OCI-LY3 (cell line): ENCODE results near the gene ATP5PB.

ENCODE experiments used
- H2AFZ ChIP-seq: fragments of 200-600, 300-600 bp; shearing (Covaris generic); 2 replicates; pipeline ENCODE4 v1.6.0; 2014; ENCODE audit warnings: antibody characterized with exemption, low read depth, low read length
- H3K27ac ChIP-seq: fragments of 200-600, 300-600 bp; sonication (generic); 2 replicates; pipeline ENCODE4 v1.5.1; 2014; ENCODE audit warnings: mild to moderate bottlenecking, low read length, moderate library complexity, mixed read lengths
- H3K27me3 ChIP-seq: fragments of 200-600, 300-600 bp; sonication (generic); 2 replicates; pipeline ENCODE4 v1.6.1; 2014; ENCODE audit warnings: low read depth, low read length, mixed read lengths
- H3K36me3 ChIP-seq: fragments of 200-600, 300-600 bp; sonication (generic); replicated peaks from 2 replicates; pipeline ENCODE3; 2014; ENCODE audit warnings: low read depth, low read length, mixed read lengths
- H3K4me1 ChIP-seq: fragments of 300-600, 200-600 bp; sonication (generic); 2 replicates; pipeline ENCODE4 v1.6.1; 2014; ENCODE audit warnings: low read length, mixed read lengths
- H3K4me2 ChIP-seq: fragments of 200-600, 300-600 bp; sonication (generic); 2 replicates; pipeline ENCODE4 v1.6.1; 2014; ENCODE audit warnings: low read length, mixed read lengths
- H3K4me3 ChIP-seq: fragments of 300-600, 200-600 bp; sonication (generic); 2 replicates; pipeline ENCODE4 v1.5.1; 2014; ENCODE audit warnings: antibody characterized with exemption, mild to moderate bottlenecking, low read length, moderate library complexity
- H3K79me2 ChIP-seq: fragments of 300-600, 200-600 bp; shearing (Covaris generic); 2 replicates; pipeline ENCODE4 v1.6.1; 2014; ENCODE audit warnings: mild to moderate bottlenecking, low read length, mixed read lengths
- H3K9ac ChIP-seq: fragments of 300-600, 200-600 bp; shearing (Covaris generic); 2 replicates; pipeline ENCODE4 v1.6.0; 2014; ENCODE audit warnings: mild to moderate bottlenecking, low read length, moderate library complexity
- H3K9me3 ChIP-seq: fragments of 200-600, 300-600 bp; shearing (Covaris generic); 2 replicates; pipeline ENCODE4 v1.6.1; 2014; ENCODE audit warnings: low read length, mixed read lengths; ENCODE audit not compliant: insufficient read depth
- H4K20me1 ChIP-seq: fragments of 200-600, 300-600 bp; sonication (generic); 2 replicates; pipeline ENCODE4 v1.6.1; 2016; ENCODE audit warnings: low read length, mixed read lengths; ENCODE audit not compliant: insufficient read depth
- CTCF ChIP-seq: fragments of 200-600, 300-600 bp; sonication (generic); IDR thresholded peaks from 2 replicates; pipeline ENCODE4 v1.5.1; 2014; ENCODE audit warnings: antibody characterized with exemption, low read length, low read depth
- EZH2phosphoT487 ChIP-seq: fragments of 200-600 bp; shearing (Covaris generic); IDR thresholded peaks from 2 replicates; pipeline ENCODE4 v1.6.1; 2018; ENCODE audit warnings: antibody characterized with exemption, mixed run types, low read depth

The ATP5PB gene

GRCh38 chr1:111453706-111454105, 4.4 kb downstream of the ATP5PB start:
- H3K36me3 ChIP-seq, result peaks cover 24% of the 10 kb centered on the region
- H3K4me1 ChIP-seq, result peaks cover 36% of the 10 kb centered on the region
- H3K9me3 ChIP-seq, result no peaks in the 10 kb centered on the region
- peaks cover 62% of the 10 kb centered on the region for H3K79me2 ChIP-seq
- TF ChIP-seq EZH2phosphoT487 (no peak), CTCF (no peak)
- H3K27me3 ChIP-seq, result no peaks in the 10 kb centered on the region
- no peak overlapping the region for H3K27ac ChIP-seq
- 0 out of 2 replicates have a peak, but pooled peaks cover 3% of the 10 kb centered on the region for H4K20me1 ChIP-seq
- H3K4me2 ChIP-seq, result no peak overlapping the region
- H2AFZ ChIP-seq, result no peak overlapping the region
- no peak overlapping the region for H3K9ac ChIP-seq
- H3K4me3 ChIP-seq, result no peak overlapping the region

- Histone ChIP-seq H3K4me1 (peaks cover 35% of the 10 kb centered on the region), H2AFZ (no peak overlapping the region), H3K4me3 (peak overlapping the region; percentile 29; the same call in 1 of the 2 replicates), H3K79me2 (peaks cover 48% of the 10 kb centered on the region), H3K9ac (peak overlapping the region; percentile 5; the same call in 1 of the 2 replicates), H4K20me1 (0 out of 2 replicates have a peak, but pooled peaks cover 3% of the 10 kb centered on the region), H3K27me3 (no peaks in the 10 kb centered on the region), H3K4me2 (peak overlapping the region; percentile 54), H3K27ac (peak overlapping the region; percentile 47), H3K9me3 (no peaks in the 10 kb centered on the region), H3K36me3 (peaks cover 30% of the 10 kb centered on the region)
- TF ChIP-seq EZH2phosphoT487 (no peak), CTCF (no peak)
Observed at GRCh38 chr1:111454859-111455641, 5.8 kb downstream of the ATP5PB start.

GRCh38 chr1:111455642-111456031, 6.4 kb downstream of the ATP5PB start:
- Histone ChIP-seq H3K4me2 (peak overlapping the region; percentile 54), H3K9ac (no peak overlapping the region), H3K27me3 (no peaks in the 10 kb centered on the region), H3K27ac (peak overlapping the region; percentile 47), H3K4me1 (peaks cover 30% of the 10 kb centered on the region), H4K20me1 (0 out of 2 replicates have a peak, but pooled peaks cover 3% of the 10 kb centered on the region), H3K79me2 (peaks cover 42% of the 10 kb centered on the region), H3K9me3 (no peaks in the 10 kb centered on the region), H3K36me3 (peaks cover 30% of the 10 kb centered on the region), H2AFZ (no peak overlapping the region), H3K4me3 (no peak overlapping the region)
- TF ChIP-seq EZH2phosphoT487, result no peak

GRCh38 chr1:111461765-111462164, 12.5 kb downstream of the ATP5PB start:
- Histone ChIP-seq H3K9me3 (no peaks in the 10 kb centered on the region), H3K27ac (no peak overlapping the region), H2AFZ (no peak overlapping the region), H3K9ac (no peak overlapping the region), H3K27me3 (no peaks in the 10 kb centered on the region), H3K36me3 (peaks cover 26% of the 10 kb centered on the region), H3K4me1 (no peaks in the 10 kb centered on the region), H4K20me1 (no peaks in the 10 kb centered on the region), H3K4me3 (no peak overlapping the region), H3K79me2 (no peaks in the 10 kb centered on the region), H3K4me2 (no peak overlapping the region)
- no peak for TF ChIP-seq CTCF
